ENCODE data around the gene FBH1.

The FBH1 gene

GRCh38 chr10:5975641-5976473 is 85.8 kb downstream of the FBH1 start:
- no peak for TF ChIP-seq ZNF274 (IDR thresholded peaks at IDR 0.05; ENCODE audit: low read depth, low read length)
- H3K4me3 ChIP-seq (ENCODE audit: low read length) = peak overlapping the region; percentile 80

- peak overlapping the region; percentile 80 for H3K4me3 ChIP-seq (ENCODE audit: low read length)
- no peak for TF ChIP-seq ZNF274 (IDR thresholded peaks at IDR 0.05; ENCODE audit: low read depth, low read length)
Measured at GRCh38 chr10:5976512-5977470, 86.7 kb downstream of the FBH1 start.

GRCh38 chr10:5977471-5978229 is 87.6 kb downstream of the FBH1 start, which contains the start of gene IL15RA:
Gene IL15RA, minus strand, starts transcription at chr10:5977543. Its CDS starts 51 bp downstream, at chr10:5977492.
- peak within 1 kb of the TSS; percentile 80 for H3K4me3 ChIP-seq (ENCODE audit: low read length)
- TF ChIP-seq ZNF274 (IDR thresholded peaks at IDR 0.05; ENCODE audit: low read depth, low read length) = no peak

DNA sequence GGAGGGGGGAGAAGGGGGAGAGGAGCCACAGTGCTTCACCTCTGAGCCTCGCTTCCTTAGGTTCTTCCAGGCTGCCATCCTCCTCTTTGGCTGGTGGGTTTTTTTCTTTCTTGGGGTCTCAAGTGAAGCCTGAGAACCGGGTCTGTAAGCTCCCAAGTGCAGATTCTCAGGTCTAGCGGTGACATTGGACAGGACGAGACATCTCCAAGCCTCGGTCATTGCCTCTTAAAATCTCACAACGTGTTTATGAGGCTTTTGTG is 88.1 kb downstream of the FBH1 start:
- no peak for TF ChIP-seq ZNF274 (IDR thresholded peaks at IDR 0.05; ENCODE audit: low read depth, low read length)
- H3K4me3 ChIP-seq (ENCODE audit: low read length) = peak overlapping the region; percentile 80

- H3K4me3 ChIP-seq (ENCODE audit: low read length) = no peak overlapping the region
- TF ChIP-seq ZNF274 (IDR thresholded peaks at IDR 0.05; ENCODE audit: low read depth, low read length) = no peak
Measured at GRCh38 chr10:5981529-5981928, 91.5 kb downstream of the FBH1 start.

DNA sequence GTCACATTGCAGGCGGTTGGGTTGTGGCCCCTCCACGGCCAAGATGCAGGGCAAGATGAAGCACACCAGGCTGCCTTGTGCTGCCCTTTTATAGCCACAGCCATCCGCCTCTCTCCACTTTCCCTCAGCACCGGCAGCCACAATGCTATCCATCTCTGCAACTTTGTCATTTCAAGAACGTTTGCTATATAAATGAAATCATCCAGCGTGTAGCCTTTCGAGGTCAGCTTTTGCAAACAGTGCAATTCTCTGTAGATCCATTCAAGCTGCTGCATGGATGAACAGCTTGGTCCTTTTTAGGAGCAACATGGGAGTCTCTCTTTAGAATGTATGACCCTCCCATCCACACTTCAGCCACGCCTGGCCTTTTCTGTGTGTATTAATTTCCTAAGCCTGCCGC is 93.7 kb downstream of the FBH1 start:
- TF ChIP-seq ZNF274 (IDR thresholded peaks at IDR 0.05; ENCODE audit: low read depth, low read length) = no peak
- H3K4me3 ChIP-seq (ENCODE audit: low read length) = no peak overlapping the region

DNA sequence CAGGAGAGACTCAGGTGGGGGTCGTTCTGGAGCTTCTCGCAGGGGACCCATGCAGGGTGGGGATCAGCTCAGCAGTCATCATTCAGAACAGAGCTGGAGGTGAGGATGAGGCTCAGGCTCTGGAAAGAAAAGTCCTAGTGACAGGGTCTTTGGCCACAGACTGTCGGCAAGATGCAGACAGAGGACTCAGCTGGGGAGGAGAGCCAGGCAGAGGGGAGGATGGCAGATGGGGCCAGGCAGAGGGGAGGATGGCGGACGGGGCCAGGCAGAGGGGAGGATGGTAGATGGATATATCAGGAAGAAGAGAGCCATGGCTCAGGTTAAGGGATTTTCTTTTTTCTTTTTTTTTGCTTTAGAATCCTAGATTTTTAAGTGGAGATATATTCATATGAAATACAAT is 95.0 kb downstream of the FBH1 start:
- no peak overlapping the region for H3K4me3 ChIP-seq (ENCODE audit: low read length)
- TF ChIP-seq ZNF274 (IDR thresholded peaks at IDR 0.05; ENCODE audit: low read depth, low read length) = no peak
